Suprapubic skin (tissue), 3 donors: ENCODE measurements around the gene C5orf47.

Experiments
- CTCF ChIP-seq, 2 donors: fragments of 200-600 bp in 1 of 2; fragments of 450-650 bp in 1 of 2; sonication (generic) in 1 of 2; IDR thresholded peaks; one replicate each; pipeline ENCODE4 v1.5.1; 2016 to 2019; ENCODE audit warnings: antibody characterized with exemption in 2 of 2, mild to moderate bottlenecking in 1 of 2, moderate library complexity in 1 of 2
- EP300 ChIP-seq: sonication (generic); formaldehyde crosslinking; IDR thresholded peaks from one replicate; pipeline ENCODE4 v1.6.1; 2017; ENCODE audit warnings: antibody characterized with exemption
- POLR2A ChIP-seq, 2 donors: fragments of 450-650 bp; IDR thresholded peaks; one replicate each; pipeline ENCODE4 v1.6.1; 2017; ENCODE audit warnings: antibody characterized with exemption in 2 of 2, mild to moderate bottlenecking in 2 of 2, moderate library complexity in 2 of 2

- peak in 1 of 2 donors; percentile 44 for TF ChIP-seq CTCF (IDR thresholded peaks at IDR 0.05)
- TF ChIP-seq POLR2A (IDR thresholded peaks at IDR 0.05), result no peak
- no peak for TF ChIP-seq EP300
Observed at GRCh38 chr5:174045470-174046025, 56.6 kb downstream of the C5orf47 start, which contains the start of gene NSG2.
